OCI-LY7 (cell line): Measurements from ENCODE around the gene PACC1. TPM values are rescaled to one million over a fixed set of nuclear protein-coding genes. Genes with fewer than 3 reads are reported as not detected.
A peak's percentile ranks its signal among the peaks of the same experiment; 100 is the strongest.

Experiments
- BruUV-seq: library from RNA; stranded (reverse); fragments of 400-500 nt; replicated peaks from 2 replicates; lab custom pipeline; 2021; lab: Mats Ljungman, UMichigan
- CTCF ChIA-PET: fragments of 300-600 bp; sonication (Branson Sonifier 250); formaldehyde crosslinking; loops from one replicate; lab custom pipeline; 2022; ENCODE audit warnings: antibody characterized with exemption; ENCODE audit not compliant: unreplicated experiment; lab: Charles Lee
- POLR2A ChIA-PET: fragments of 300-600 bp; sonication (Branson Sonifier 250); formaldehyde crosslinking; loops from one replicate; lab custom pipeline; 2022; ENCODE audit warnings: antibody characterized with exemption; lab: Charles Lee
- DNase-seq: peaks from one replicate; pipeline ENCODE4 v3.0.0-alpha.2; 2015; ENCODE audit warnings: low spot score
- H2AFZ ChIP-seq: fragments of 200-600 bp; sonication (generic), shearing (Covaris generic); 2 replicates; pipeline ENCODE4 v1.6.1; 2014; ENCODE audit warnings: mild to moderate bottlenecking, antibody characterized with exemption, low read length, moderate library complexity
- H3K27ac ChIP-seq: fragments of 200-600 bp; sonication (generic); 2 replicates; pipeline ENCODE4 v1.5.1; 2014; ENCODE audit warnings: mixed run types, low read depth, mild to moderate bottlenecking, moderate library complexity, low read length, inconsistent platforms; ENCODE audit not compliant: poor library complexity, severe bottlenecking
- H3K36me3 ChIP-seq: fragments of 200-600 bp; sonication (generic); 2 replicates; pipeline ENCODE4 v1.6.1; 2014; ENCODE audit warnings: mild to moderate bottlenecking, antibody characterized with exemption, low read length, moderate library complexity, mixed read lengths; ENCODE audit not compliant: insufficient read depth
- H3K4me1 ChIP-seq: fragments of 200-600 bp; sonication (generic); 2 replicates; pipeline ENCODE4 v1.5.1; 2014; ENCODE audit warnings: mild to moderate bottlenecking, low read length; ENCODE audit not compliant: insufficient read depth, poor library complexity, severe bottlenecking
- H3K4me2 ChIP-seq: fragments of 200-600 bp; sonication (generic); 2 replicates; pipeline ENCODE4 v1.6.1; 2014; ENCODE audit warnings: mild to moderate bottlenecking, low read length
- H3K4me3 ChIP-seq: fragments of 200-600 bp; sonication (generic); 2 replicates; pipeline ENCODE4 v1.5.1; 2014; ENCODE audit warnings: mild to moderate bottlenecking, low read depth, low read length; ENCODE audit not compliant: poor library complexity, severe bottlenecking
- H3K79me2 ChIP-seq: fragments of 200-600 bp; sonication (generic); 2 replicates; pipeline ENCODE4 v1.6.1; 2016; ENCODE audit warnings: low read depth, mild to moderate bottlenecking, low read length, moderate library complexity, mixed read lengths; ENCODE audit not compliant: insufficient read depth
- H3K9me2 ChIP-seq: fragments of 200-600 bp; sonication (generic); 2 replicates; pipeline ENCODE4 v1.6.1; 2016; ENCODE audit warnings: mild to moderate bottlenecking, low read length, mixed read lengths; ENCODE audit not compliant: insufficient read depth
- H3K9me3 ChIP-seq: fragments of 200-600 bp; sonication (generic); 2 replicates; pipeline ENCODE4 v1.6.1; 2014; ENCODE audit warnings: mild to moderate bottlenecking, mixed run types, low read length, mixed read lengths
- H4K20me1 ChIP-seq: fragments of 200-600 bp; sonication (generic); 2 replicates; pipeline ENCODE4 v1.6.1; 2014; ENCODE audit warnings: mild to moderate bottlenecking, antibody characterized with exemption, low read length, moderate library complexity, mixed read lengths; ENCODE audit not compliant: insufficient read depth
- EZH2phosphoT487 ChIP-seq: fragments of 200-600 bp; sonication (generic); IDR thresholded peaks from 2 replicates; pipeline ENCODE4 v1.6.1; 2018; ENCODE audit warnings: low read depth, borderline replicate concordance, mild to moderate bottlenecking, mixed run types, antibody characterized with exemption, low read length, moderate library complexity, mixed read lengths
- intact Hi-C: fragments of 100-400 bp; cut with micrococcal nuclease; formaldehyde crosslinking; loops from one replicate; pipeline ENCODE4 v1.10.0; 2022; ENCODE audit not compliant: unreplicated experiment
- total RNA-seq, 2 experiments: library from RNA; depleted of rRNA in 1 of 2; stranded (reverse); fragments of >200 nt in 1 of 2; shearing (Covaris generic) in 1 of 2; gene quantifications; 2 replicates each; pipeline ENCODE4 v1.2.3, GENCODE V29; 2014 to 2022
- TF ChIP-seq, protein P1 (sequence below): fragments of 200-600 bp; sonication (generic); conservative IDR thresholded peaks from 2 replicates; pipeline ENCODE4 v1.5.1; 2014; ENCODE audit warnings: mild to moderate bottlenecking, antibody characterized with exemption, low read length, moderate library complexity, mixed read lengths

The PACC1 gene
- total RNA-seq, 2 experiments from 2014 or later: 17.3 to 30.8 TPM

DNA sequence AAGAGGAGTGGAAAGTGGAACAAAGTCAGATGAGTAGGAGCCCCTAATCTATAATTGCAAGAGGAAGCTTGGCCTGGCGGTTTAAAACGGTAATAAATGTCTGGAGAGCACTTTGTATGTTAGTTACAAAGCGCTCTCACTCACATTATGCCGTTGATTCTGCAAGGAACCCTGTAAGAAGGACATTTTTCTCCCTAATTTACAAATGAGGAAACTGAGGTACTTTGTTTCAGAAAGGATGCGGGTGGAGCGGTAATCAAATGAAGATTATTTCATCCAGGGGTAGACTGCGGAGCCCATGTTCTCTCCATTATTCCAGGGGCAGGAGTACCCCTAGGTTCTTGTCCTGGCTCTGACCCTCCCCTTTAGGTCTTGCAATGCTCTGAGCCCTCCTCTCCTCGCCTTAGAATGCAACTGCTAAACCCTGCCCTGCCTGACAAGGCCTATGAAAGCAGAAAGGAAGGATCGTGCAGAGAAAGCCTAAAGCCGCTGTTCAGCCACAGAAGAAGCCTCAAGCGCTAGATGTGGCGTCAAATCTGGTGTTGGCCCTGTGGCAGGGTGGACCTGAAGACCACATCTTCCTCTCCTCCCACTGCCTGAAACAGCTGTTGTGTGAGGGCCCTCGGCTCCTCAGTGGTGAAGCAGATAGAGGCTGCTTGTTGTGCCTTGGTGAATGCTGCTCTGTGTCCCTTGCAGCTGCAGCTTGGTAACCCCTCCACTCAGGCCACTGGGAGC lies 588 bp upstream of the PACC1 start:
- POLR2A ChIA-PET: interaction anchor here (1.0 to 1.2 kb wide), 3 partner anchors 16 to 380 kb away, joined by 3 to 5 read pairs (median 5); partner anchors contain the start of genes DTL and INTS7
- peak overlapping the region; percentile 58 for H3K27ac ChIP-seq
- H3K4me2 ChIP-seq: peak overlapping the region; percentile 85
- H3K4me3 ChIP-seq: peak overlapping the region; percentile 78
- peaks cover 18% of the 10 kb centered on the region for H3K36me3 ChIP-seq
- DNase-seq: peak; percentile 22
- intact Hi-C loops: no loop called here
- TSS peak; percentile 90 for BruUV-seq
- H3K4me1 ChIP-seq: peaks cover 29% of the 10 kb centered on the region
- H3K9me3 ChIP-seq: no peaks in the 10 kb centered on the region
- no peaks in the 10 kb centered on the region for H3K9me2 ChIP-seq
- peaks cover 18% of the 10 kb centered on the region; the same call in 1 of the 2 replicates for H3K79me2 ChIP-seq
- TF ChIP-seq, protein P1, sequence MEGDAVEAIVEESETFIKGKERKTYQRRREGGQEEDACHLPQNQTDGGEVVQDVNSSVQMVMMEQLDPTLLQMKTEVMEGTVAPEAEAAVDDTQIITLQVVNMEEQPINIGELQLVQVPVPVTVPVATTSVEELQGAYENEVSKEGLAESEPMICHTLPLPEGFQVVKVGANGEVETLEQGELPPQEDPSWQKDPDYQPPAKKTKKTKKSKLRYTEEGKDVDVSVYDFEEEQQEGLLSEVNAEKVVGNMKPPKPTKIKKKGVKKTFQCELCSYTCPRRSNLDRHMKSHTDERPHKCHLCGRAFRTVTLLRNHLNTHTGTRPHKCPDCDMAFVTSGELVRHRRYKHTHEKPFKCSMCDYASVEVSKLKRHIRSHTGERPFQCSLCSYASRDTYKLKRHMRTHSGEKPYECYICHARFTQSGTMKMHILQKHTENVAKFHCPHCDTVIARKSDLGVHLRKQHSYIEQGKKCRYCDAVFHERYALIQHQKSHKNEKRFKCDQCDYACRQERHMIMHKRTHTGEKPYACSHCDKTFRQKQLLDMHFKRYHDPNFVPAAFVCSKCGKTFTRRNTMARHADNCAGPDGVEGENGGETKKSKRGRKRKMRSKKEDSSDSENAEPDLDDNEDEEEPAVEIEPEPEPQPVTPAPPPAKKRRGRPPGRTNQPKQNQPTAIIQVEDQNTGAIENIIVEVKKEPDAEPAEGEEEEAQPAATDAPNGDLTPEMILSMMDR: no peak
- no peak for TF ChIP-seq EZH2phosphoT487
- CTCF ChIA-PET: interaction anchor here (0.6 kb wide), 1 partner anchor 32 kb away, joined by 3 read pairs; no protein-coding TSS in a partner anchor
- peak overlapping the region; percentile 95 for H2AFZ ChIP-seq
- H4K20me1 ChIP-seq: peaks cover 6% of the 10 kb centered on the region; the same call in 1 of the 2 replicates

DNA sequence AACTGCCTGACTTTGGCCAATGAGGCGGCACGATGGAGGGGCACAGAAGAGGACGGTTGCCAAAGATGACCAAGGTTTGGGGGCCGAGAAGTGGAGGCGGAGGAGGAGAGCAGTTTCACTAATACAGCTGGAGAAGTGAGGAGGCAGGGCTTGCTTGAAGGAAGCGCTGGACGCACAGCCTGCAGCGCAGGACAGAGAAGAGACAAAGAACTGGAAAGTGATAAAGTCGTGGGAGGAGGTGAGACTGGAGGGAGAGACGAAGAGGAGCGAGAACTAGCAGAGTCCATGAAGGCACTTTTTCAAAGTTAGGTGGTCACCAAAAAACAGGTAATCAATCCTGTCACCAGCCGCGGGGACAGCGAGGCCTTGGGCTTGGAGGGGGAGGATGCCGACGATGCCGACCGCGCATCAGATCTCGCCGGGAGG lies 771 bp downstream of the PACC1 start:
- intact Hi-C loops: no loop called here
- Histone ChIP-seq H3K9me2 (no peaks in the 10 kb centered on the region), H2AFZ (peak overlapping the region; percentile 95; the same call in 1 of the 2 replicates), H3K4me3 (peak overlapping the region; percentile 78), H3K79me2 (peaks cover 18% of the 10 kb centered on the region; the same call in 1 of the 2 replicates), H3K27ac (no peak overlapping the region), H3K4me1 (peaks cover 29% of the 10 kb centered on the region), H3K36me3 (peaks cover 32% of the 10 kb centered on the region), H3K9me3 (no peaks in the 10 kb centered on the region), H3K4me2 (peak overlapping the region; percentile 85), H4K20me1 (peaks cover 6% of the 10 kb centered on the region; the same call in 1 of the 2 replicates)
- BruUV-seq: no TSS peak
- CTCF ChIA-PET: no interaction called here
- POLR2A ChIA-PET: interaction anchor here (0.6 to 1.2 kb wide), 2 partner anchors 17 to 63 kb away, joined by 4 to 5 read pairs; no protein-coding TSS in a partner anchor
- TF ChIP-seq EZH2phosphoT487: no peak
- TF ChIP-seq, protein P1: no peak
- no peak for DNase-seq

DNA sequence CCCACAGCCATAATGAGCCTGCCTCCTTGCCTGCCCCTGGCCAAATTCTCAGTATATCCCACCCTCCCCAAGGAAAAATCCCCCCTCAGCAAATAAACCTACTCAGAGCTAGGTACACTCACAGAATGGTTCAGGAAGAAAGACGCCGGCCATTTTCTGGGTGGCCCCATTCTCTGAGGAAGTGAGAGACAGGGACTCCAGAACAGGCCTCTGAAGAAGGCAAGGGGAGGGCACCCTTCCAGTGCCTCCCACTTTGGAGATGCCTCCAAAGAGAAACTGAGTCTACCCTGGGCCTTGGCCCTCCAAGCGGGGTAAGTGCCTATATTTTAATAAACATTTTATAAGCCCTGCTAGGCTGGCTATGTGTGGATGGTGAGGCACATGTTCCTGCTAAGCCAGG lies 2.3 kb downstream of the PACC1 start:
- H3K36me3 ChIP-seq: peaks cover 47% of the 10 kb centered on the region
- TF ChIP-seq, protein P1: no peak
- TF ChIP-seq EZH2phosphoT487: no peak
- peak overlapping the region; percentile 10 for H3K4me3 ChIP-seq
- no peaks in the 10 kb centered on the region for H3K9me2 ChIP-seq
- no peak overlapping the region for H3K27ac ChIP-seq
- intact Hi-C loops: no loop called here
- no TSS peak for BruUV-seq
- H2AFZ ChIP-seq: no peak overlapping the region
- peak overlapping the region; percentile 85 for H3K4me2 ChIP-seq
- ChIA-PET CTCF (no interaction called here), POLR2A (interaction anchor here (0.6 kb wide), 1 partner anchor 412 kb away, joined by 6 read pairs; no protein-coding TSS in a partner anchor)
- H3K79me2 ChIP-seq: peaks cover 18% of the 10 kb centered on the region; the same call in 1 of the 2 replicates
- H3K9me3 ChIP-seq: no peaks in the 10 kb centered on the region
- DNase-seq: no peak
- peaks cover 29% of the 10 kb centered on the region for H3K4me1 ChIP-seq
- peaks cover 6% of the 10 kb centered on the region; the same call in 1 of the 2 replicates for H4K20me1 ChIP-seq
